Measurements from ENCODE around the gene ADAM23. TPM values are rescaled to one million over a fixed set of nuclear protein-coding genes. Genes with fewer than 3 reads are reported as not detected.

The ADAM23 gene
- polyA plus RNA-seq, 1 of the 3 experiments (the other 2 are of a cell fraction): 3.7 TPM

DNA sequence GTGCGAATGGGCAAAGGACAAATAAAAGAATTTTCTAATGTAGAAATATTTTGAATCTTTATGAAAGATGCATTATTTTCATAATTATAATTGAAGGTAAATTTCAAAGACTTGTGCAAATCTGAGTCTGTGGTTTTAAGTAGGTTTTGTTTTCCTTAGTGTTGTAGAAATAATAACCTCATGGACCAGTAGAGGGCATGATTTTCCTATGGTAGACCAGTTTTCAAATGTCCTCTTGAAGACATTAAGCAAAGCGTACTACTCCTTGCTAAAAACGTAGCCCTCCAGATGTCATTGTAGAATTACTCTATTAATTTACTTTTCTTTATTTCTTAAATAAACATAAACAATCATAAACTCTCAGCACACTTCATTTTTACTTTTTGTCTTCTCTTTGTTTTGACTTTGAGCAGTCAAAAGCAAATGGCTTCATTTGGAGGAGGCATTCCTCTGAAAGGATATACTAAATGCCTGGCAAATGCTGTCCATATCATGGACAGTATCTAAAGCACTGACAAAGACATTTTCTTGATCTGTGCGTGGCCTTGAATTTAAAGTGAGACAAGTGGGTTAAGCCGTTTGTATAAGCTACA lies 113.1 kb downstream of the ADAM23 start:
- TF ChIP-seq RAD21 (IDR thresholded peaks at IDR 0.05; ENCODE audit: low read length) (peak; percentile 66), CTCF (IDR thresholded peaks at IDR 0.05) (peak; percentile 66), SMC3 (IDR thresholded peaks at IDR 0.05; ENCODE audit: low read depth, low read length) (peak; percentile 21; the same call in 1 of the 2 replicates)
- TF ChIP-seq, protein P1, sequence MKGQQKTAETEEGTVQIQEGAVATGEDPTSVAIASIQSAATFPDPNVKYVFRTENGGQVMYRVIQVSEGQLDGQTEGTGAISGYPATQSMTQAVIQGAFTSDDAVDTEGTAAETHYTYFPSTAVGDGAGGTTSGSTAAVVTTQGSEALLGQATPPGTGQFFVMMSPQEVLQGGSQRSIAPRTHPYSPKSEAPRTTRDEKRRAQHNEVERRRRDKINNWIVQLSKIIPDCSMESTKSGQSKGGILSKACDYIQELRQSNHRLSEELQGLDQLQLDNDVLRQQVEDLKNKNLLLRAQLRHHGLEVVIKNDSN (IDR thresholded peaks at IDR 0.05; ENCODE audit: borderline replicate concordance, low read depth): no peak
- no peaks in the 10 kb centered on the region for H3K79me2 ChIP-seq (ENCODE audit: insufficient read depth)

DNA sequence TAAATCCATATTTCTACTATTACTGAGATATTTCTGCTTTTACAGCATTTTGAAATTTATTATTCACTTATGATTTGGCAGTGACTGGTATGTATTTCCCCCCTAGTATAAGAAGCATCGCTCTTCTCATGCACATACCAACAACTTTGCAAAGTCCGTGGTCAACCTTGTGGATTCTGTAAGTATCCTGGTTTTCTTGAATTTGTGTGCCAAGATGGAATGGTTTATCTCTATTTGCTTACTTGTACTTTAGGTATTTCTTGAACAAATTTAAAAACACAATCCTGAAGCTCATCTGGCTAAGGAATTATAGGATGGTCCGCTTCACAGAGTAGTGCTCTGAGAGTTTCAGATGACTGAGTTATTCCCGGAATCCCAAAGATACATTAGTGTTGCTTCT lies 114.0 kb downstream of the ADAM23 start:
- H3K36me3 ChIP-seq (replicated peaks in 1 of 2; ENCODE audit: control insufficient read depth in 1 of 2, insufficient read depth in 2 of 2, low read length in 1 of 2): no peaks in the 10 kb centered on the region
- no peak for DNase-seq
- no peak overlapping the region for H3K4me3 ChIP-seq (ENCODE audit: low read depth in 2 of 2, low read length in 1 of 2)
- H3K9me3 ChIP-seq: no peaks in the 10 kb centered on the region
- 81% methylated on average over 4 of the region's 4 CpGs for WGBS (ENCODE audit: low lambda C conversion rate)
- no peaks in the 10 kb centered on the region for H3K9me2 ChIP-seq
- H3K79me2 ChIP-seq (ENCODE audit: insufficient read depth): no peaks in the 10 kb centered on the region
- H3K9ac ChIP-seq: no peak overlapping the region
- H3K4me1 ChIP-seq (ENCODE audit: control insufficient read depth in 1 of 2, insufficient read depth in 2 of 2, low read depth in 1 of 2, low read length in 1 of 2): no peaks in the 10 kb centered on the region
- H3K27ac ChIP-seq (ENCODE audit: low read depth in 2 of 2, low read length in 1 of 2): no peak overlapping the region
- ChIA-PET POLR2A (no interaction called here), CTCF (interaction anchor here (0.6 to 3.5 kb wide), 14 partner anchors 9 to 425 kb away, joined by 3 to 15 read pairs (median 3); no protein-coding TSS in a partner anchor)
- no peak overlapping the region for H3K4me2 ChIP-seq
- H4K20me1 ChIP-seq (ENCODE audit: insufficient read depth): no peaks in the 10 kb centered on the region
- H3F3A ChIP-seq (replicated peaks; ENCODE audit: insufficient read depth): no peaks in the 10 kb centered on the region
- no peaks in the 10 kb centered on the region for H3K27me3 ChIP-seq (ENCODE audit: insufficient read depth)
- no peak overlapping the region for H2AFZ ChIP-seq (ENCODE audit: low read depth)
- TF ChIP-seq NRF1 (IDR thresholded peaks at IDR 0.05; ENCODE audit: low read depth, low read length) (no peak), CTCF (IDR thresholded peaks at IDR 0.05) (no peak), PBX3 (IDR thresholded peaks at IDR 0.05) (no peak), TEAD4 (IDR thresholded peaks at IDR 0.05; ENCODE audit: borderline replicate concordance, insufficient read depth) (no peak), REST (IDR thresholded peaks at IDR 0.05; ENCODE audit: low read depth, low read length) (no peak), GABPA (IDR thresholded peaks at IDR 0.05; ENCODE audit: low read depth) (no peak), FOXM1 (IDR thresholded peaks at IDR 0.05; ENCODE audit: low read depth) (no peak), MEF2A (IDR thresholded peaks at IDR 0.05; ENCODE audit: borderline replicate concordance, low read depth) (no peak), FOSL2 (IDR thresholded peaks at IDR 0.05; ENCODE audit: borderline replicate concordance, low read depth) (no peak), GATA2 (CRISPR knock-in tag; IDR thresholded peaks at IDR 0.05) (no peak), RXRA (IDR thresholded peaks at IDR 0.05; ENCODE audit: borderline replicate concordance, low read depth) (no peak), POLR2AphosphoS5 (IDR thresholded peaks at IDR 0.05; ENCODE audit: low read depth, low read length) (no peak), TCF12 (IDR thresholded peaks at IDR 0.05) (no peak), ELF1 (IDR thresholded peaks at IDR 0.05) (no peak)
- TF ChIP-seq, protein P2, sequence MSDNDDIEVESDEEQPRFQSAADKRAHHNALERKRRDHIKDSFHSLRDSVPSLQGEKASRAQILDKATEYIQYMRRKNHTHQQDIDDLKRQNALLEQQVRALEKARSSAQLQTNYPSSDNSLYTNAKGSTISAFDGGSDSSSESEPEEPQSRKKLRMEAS (IDR thresholded peaks at IDR 0.05; ENCODE audit: low read depth): no peak

More for the DNA sequence above, 113.1 kb downstream of the ADAM23 start:
- Histone ChIP-seq H3K9ac (no peak overlapping the region), H3F3A (replicated peaks; ENCODE audit: insufficient read depth) (no peaks in the 10 kb centered on the region), H3K9me2 (no peaks in the 10 kb centered on the region), H3K27ac (ENCODE audit: low read depth in 2 of 2, low read length in 1 of 2) (no peak overlapping the region), H3K36me3 (replicated peaks in 1 of 2; ENCODE audit: control insufficient read depth in 1 of 2, insufficient read depth in 2 of 2, low read length in 1 of 2) (no peaks in the 10 kb centered on the region), H3K4me1 (ENCODE audit: control insufficient read depth in 1 of 2, insufficient read depth in 2 of 2, low read depth in 1 of 2, low read length in 1 of 2) (no peaks in the 10 kb centered on the region), H2AFZ (ENCODE audit: low read depth) (no peak overlapping the region), H3K27me3 (ENCODE audit: insufficient read depth) (no peaks in the 10 kb centered on the region), H3K4me3 (ENCODE audit: low read depth in 2 of 2, low read length in 1 of 2) (no peak overlapping the region; a peak in 1 of 4 replicates), H3K4me2 (no peak overlapping the region), H3K9me3 (no peaks in the 10 kb centered on the region), H4K20me1 (ENCODE audit: insufficient read depth) (no peaks in the 10 kb centered on the region)
- WGBS (ENCODE audit: low lambda C conversion rate): 57% methylated on average over 5 of the region's 5 CpGs
- ChIA-PET POLR2A (no interaction called here), CTCF (interaction anchor here (0.6 to 3.5 kb wide), 18 partner anchors 8 to 110 kb away, joined by 3 to 15 read pairs (median 3); no protein-coding TSS in a partner anchor)
- DNase-seq: peak; percentile 36

All from SK-N-SH (cell line).